Body of pancreas (tissue), 4 donors: ENCODE measurements around the gene RASGRP4. TPM values are rescaled to one million over a fixed set of nuclear protein-coding genes. Genes with fewer than 3 reads are reported as not detected.

Source experiments
- ATAC-seq: fragments of 150-250 bp; one replicate; pipeline ENCODE4 v1.9.1; 2016
- DNase-seq, 4 donors: peaks; one replicate each; pipeline ENCODE4 v3.0.0-alpha.2; 2019
- H3K27ac ChIP-seq, 4 donors: fragments of 200-600 bp; sonication (generic); 1 replicate in 3 of 4; 2 replicates in 1 of 4; pipeline versions ENCODE4 v1.5.1 to v1.6.1; 2016 to 2019; ENCODE audit warnings: mild to moderate bottlenecking in 1 of 4, mixed read lengths in 1 of 4, moderate library complexity in 1 of 4
- H3K27me3 ChIP-seq, 2 donors: fragments of 200-600 bp; sonication (generic); one replicate each; pipeline ENCODE4 v1.6.0; 2016; ENCODE audit warnings: mild to moderate bottlenecking in 1 of 2
- H3K36me3 ChIP-seq, 2 donors: fragments of 200-600 bp; sonication (generic); replicated peaks in 1 of 2; 2 replicates each; pipeline ENCODE4 v1.5.1; 2016; ENCODE audit warnings: low read depth in 2 of 2; ENCODE audit not compliant: insufficient read depth in 1 of 2
- H3K4me1 ChIP-seq: fragments of 200-600 bp; sonication (generic); one replicate; pipeline ENCODE4 v1.6.0; 2016
- H3K4me3 ChIP-seq, 2 donors: fragments of 200-600 bp; sonication (generic); 1 replicate in 1 of 2; 2 replicates in 1 of 2; pipeline ENCODE4 v1.5.1; 2016 to 2019
- H3K9me3 ChIP-seq, 3 donors: fragments of 200-600 bp; sonication (generic); 1 replicate in 2 of 3; 2 replicates in 1 of 3; pipeline ENCODE4 v1.5.1; 2016
- POLR2A ChIP-seq, 3 donors: fragments of 450-650 bp; IDR thresholded peaks; one replicate each; pipeline ENCODE4 v1.6.1; 2016; ENCODE audit warnings: antibody characterized with exemption in 3 of 3, mild to moderate bottlenecking in 2 of 3
- WGBS, 2 donors: methylation state at CpG; one replicate each; pipeline ENCODE4 v1.1.5; 2017; 5-methylcytosine and 5-hydroxymethylcytosine counted together
- intact Hi-C: fragments of 100-400 bp; cut with DNase I; formaldehyde crosslinking; loops from one replicate; pipeline ENCODE4 v1.15.1; 2023
- total RNA-seq, 2 donors: library from RNA; depleted of rRNA; stranded (reverse); fragments of >200 nt; gene quantifications; one replicate each; pipeline ENCODE4 v1.1.0, GENCODE V29; 2016
- TF ChIP-seq, protein P1 (sequence below), 7 experiments: fragments of 450-650 bp in 4 of 7; fragments of 200-600 bp in 3 of 7; sonication (generic) in 3 of 7; IDR thresholded peaks; one replicate each; pipeline ENCODE4 v1.5.1; 2016 to 2019; ENCODE audit warnings: antibody characterized with exemption in 7 of 7

Gene RASGRP4
- total RNA-seq, 2 donors from 2014 or later = 1.6 to 4.6 TPM

DNA sequence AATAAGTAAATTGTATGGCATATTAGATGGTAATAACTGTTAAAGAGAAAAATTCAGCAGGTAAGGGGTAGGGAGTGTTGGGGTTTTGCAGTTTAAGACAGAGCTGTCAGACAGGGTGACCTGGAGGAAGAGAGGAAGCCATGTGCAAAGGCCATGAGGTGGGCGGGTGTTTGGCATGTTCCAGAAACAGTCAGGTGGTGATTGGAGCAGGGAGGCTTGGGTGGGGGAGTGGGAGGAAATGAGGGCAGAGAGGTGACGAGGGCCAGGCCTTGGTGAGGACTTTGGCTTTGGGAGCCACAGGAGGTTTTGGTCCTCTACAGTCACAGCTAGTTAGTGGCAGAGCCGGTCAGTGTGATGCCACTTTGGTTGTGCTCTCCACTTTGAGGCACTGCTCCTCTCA is 27.6 kb upstream of the RASGRP4 start:
- no peak for DNase-seq
- Histone ChIP-seq H3K4me3 (no peak overlapping the region), H3K36me3 (no peaks in the 10 kb centered on the region), H3K27me3 (no peaks in the 10 kb centered on the region), H3K9me3 (no peaks in the 10 kb centered on the region), H3K4me1 (no peaks in the 10 kb centered on the region), H3K27ac (no peak overlapping the region)
- intact Hi-C loops = no loop called here
- 77 to 80% methylated on average over 3 of the region's 3 CpGs for WGBS, 2 donors
- no peak for TF ChIP-seq POLR2A (IDR thresholded peaks at IDR 0.05)
- TF ChIP-seq, protein P1, sequence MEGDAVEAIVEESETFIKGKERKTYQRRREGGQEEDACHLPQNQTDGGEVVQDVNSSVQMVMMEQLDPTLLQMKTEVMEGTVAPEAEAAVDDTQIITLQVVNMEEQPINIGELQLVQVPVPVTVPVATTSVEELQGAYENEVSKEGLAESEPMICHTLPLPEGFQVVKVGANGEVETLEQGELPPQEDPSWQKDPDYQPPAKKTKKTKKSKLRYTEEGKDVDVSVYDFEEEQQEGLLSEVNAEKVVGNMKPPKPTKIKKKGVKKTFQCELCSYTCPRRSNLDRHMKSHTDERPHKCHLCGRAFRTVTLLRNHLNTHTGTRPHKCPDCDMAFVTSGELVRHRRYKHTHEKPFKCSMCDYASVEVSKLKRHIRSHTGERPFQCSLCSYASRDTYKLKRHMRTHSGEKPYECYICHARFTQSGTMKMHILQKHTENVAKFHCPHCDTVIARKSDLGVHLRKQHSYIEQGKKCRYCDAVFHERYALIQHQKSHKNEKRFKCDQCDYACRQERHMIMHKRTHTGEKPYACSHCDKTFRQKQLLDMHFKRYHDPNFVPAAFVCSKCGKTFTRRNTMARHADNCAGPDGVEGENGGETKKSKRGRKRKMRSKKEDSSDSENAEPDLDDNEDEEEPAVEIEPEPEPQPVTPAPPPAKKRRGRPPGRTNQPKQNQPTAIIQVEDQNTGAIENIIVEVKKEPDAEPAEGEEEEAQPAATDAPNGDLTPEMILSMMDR (IDR thresholded peaks at IDR 0.05) = no peak
- ATAC-seq = no peak

DNA sequence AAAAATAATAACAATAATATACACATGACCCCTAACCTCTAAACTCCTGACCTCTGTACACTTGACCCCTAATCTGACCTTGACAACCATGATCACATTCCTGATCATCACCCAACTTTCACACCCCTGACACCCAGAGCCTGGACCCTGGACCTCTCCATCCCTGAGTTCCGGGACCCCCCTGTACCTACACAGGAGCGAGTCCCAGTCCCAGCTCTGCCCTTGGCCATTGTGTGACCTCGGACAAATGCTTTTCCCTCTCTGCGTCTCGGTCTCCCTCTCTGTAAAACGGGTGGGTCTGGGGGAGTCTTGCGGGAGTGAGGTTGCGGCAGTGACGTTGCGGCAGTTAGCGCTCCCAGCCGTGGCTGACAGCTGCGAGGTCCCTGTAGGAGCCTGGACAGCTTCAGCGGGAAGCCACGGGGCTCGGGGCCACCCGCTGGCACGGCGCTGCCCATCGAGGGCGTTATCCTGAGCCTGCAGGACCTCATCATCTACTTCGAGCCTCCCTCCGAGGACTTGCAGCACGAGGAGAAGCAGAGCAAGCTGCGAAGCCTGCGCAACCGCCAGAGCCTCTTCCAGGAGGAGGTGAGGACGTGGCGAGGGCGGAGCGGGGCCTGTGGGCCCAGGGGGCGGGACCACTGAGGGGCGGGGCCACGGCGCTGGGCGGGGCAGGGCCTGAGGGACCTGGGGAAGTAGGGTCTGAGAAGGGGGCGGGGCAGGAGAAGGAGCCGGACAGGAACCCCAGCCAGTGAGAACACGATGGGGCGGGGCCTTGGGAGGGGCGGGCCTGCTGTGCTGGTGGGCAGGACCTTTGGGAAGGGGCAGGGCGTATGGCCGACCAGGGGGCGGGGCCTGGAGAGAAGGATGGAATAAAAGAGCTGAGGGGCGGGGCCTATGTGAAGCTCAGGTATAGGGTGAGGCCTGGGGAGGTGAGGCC is 26.7 kb upstream of the RASGRP4 start:
- no peaks in the 10 kb centered on the region for H3K36me3 ChIP-seq
- H3K4me1 ChIP-seq = no peaks in the 10 kb centered on the region
- H3K9me3 ChIP-seq = no peaks in the 10 kb centered on the region
- no peak for TF ChIP-seq POLR2A (IDR thresholded peaks at IDR 0.05)
- TF ChIP-seq, protein P1 (IDR thresholded peaks at IDR 0.05) = no peak
- H3K27me3 ChIP-seq = no peaks in the 10 kb centered on the region
- 69 to 70% methylated on average over 21 to 45 of the region's 45 CpGs for WGBS, 2 donors
- H3K4me3 ChIP-seq = no peak overlapping the region
- DNase-seq = peak in 2 of 4 donors; percentile 13 to 14
- H3K27ac ChIP-seq = no peak overlapping the region
- intact Hi-C loops = no loop called here
- no peak for ATAC-seq

DNA sequence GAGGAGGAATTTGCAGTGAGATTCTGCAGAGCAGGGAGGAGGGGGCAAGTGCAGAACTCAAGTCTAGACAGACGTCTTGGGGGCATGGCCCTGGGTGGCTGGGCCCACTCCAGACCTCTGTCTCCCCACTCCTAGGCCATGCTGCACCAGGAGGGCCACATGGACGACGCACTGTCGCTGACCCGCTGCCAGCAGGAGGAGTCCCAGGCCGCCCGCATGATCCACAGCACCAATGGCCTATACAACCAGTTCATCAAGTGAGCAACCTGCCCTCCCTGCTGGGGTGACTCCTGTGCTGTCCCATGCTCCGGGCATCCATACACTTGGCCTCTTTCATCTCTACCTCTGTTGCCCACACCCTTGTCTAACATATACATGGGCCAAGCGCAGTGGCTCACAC is 25.6 kb upstream of the RASGRP4 start:
- no peak for TF ChIP-seq POLR2A (IDR thresholded peaks at IDR 0.05)
- TF ChIP-seq, protein P1 (IDR thresholded peaks at IDR 0.05) = no peak
- Histone ChIP-seq H3K9me3 (no peaks in the 10 kb centered on the region), H3K4me1 (no peaks in the 10 kb centered on the region), H3K27ac (no peak overlapping the region), H3K27me3 (no peaks in the 10 kb centered on the region), H3K36me3 (no peaks in the 10 kb centered on the region), H3K4me3 (no peak overlapping the region)
- intact Hi-C loops = no loop called here
- 79% methylated on average over 7 to 9 of the region's 9 CpGs for WGBS, 2 donors
- no peak for ATAC-seq
- no peak for DNase-seq

DNA sequence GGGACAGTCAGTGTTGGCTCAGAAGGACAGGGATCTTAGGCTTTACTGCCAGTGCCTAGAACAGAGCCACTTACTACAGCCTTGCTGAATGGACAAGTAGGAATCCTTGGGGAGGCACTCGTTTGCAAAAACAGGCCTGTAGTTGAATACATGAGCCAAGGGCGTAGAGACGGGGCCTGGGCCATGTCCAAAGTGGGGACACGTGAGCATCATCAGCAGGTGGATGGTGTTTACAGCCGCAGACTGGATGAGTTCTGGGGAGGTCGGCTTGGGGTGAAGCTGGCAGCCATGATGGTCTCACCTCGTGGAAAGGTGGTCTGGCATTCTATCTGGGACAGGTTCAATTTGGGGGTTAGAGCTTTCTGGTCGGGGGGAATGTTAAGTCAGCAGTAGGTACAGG is 25.0 kb upstream of the RASGRP4 start:
- Histone ChIP-seq H3K36me3 (no peaks in the 10 kb centered on the region), H3K4me3 (no peak overlapping the region), H3K9me3 (no peaks in the 10 kb centered on the region), H3K27me3 (no peaks in the 10 kb centered on the region), H3K27ac (no peak overlapping the region), H3K4me1 (no peaks in the 10 kb centered on the region)
- ATAC-seq (no peak), DNase-seq (no peak)
- 72 to 75% methylated on average over 8 of the region's 8 CpGs for WGBS, 2 donors
- intact Hi-C loops = no loop called here
- TF ChIP-seq, protein P1 (IDR thresholded peaks at IDR 0.05) = no peak
- no peak for TF ChIP-seq POLR2A (IDR thresholded peaks at IDR 0.05)

DNA sequence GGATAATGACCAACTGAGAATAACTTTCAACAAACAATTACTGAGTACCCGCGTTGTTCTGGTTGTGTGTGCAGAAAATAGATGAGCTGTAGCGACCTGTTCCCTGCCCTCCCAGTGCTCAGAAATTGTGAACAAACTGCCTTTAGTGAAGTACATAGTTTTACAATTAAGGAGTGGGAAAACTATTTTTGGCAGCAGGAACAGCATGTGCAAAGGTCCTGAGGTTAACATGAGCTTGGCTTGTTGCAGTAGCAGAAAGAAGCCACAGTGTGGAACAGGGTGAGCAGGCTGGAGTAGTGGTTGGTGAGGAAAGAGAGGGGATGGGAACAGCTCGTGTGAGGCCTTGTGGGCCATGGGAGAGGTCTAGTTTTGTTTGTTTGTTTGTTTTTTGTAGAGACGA is 23.5 kb upstream of the RASGRP4 start:
- 76 to 78% methylated on average over 5 of the region's 5 CpGs for WGBS, 2 donors
- DNase-seq = no peak

More for the DNA sequence above, 23.5 kb upstream of the RASGRP4 start:
- no peak for ATAC-seq
- Histone ChIP-seq H3K4me3 (no peak overlapping the region), H3K9me3 (no peaks in the 10 kb centered on the region), H3K27me3 (no peaks in the 10 kb centered on the region), H3K36me3 (no peaks in the 10 kb centered on the region), H3K27ac (no peak overlapping the region), H3K4me1 (no peaks in the 10 kb centered on the region)
- no peak for TF ChIP-seq POLR2A (IDR thresholded peaks at IDR 0.05)
- TF ChIP-seq, protein P1 (IDR thresholded peaks at IDR 0.05) = no peak
- intact Hi-C loops = no loop called here
